Activated CD4-positive, alpha-beta memory T cell treated with anti-CD3 and anti-CD28 coated beads, Interleukin-2, amount 10 ng/mL, durations not matched to agents 7 days and 5 days (primary cell): ENCODE results near the gene LRBA. TPM values are rescaled to one million over a fixed set of nuclear protein-coding genes. Genes with fewer than 3 reads are reported as not detected.

Experiments
- CTCF ChIA-PET: fragments of 350-600 bp; sonication (Branson Sonifier 250); formaldehyde crosslinking; loops from one replicate; lab custom pipeline; 2021; ENCODE audit warnings: antibody characterized with exemption, inconsistent platforms; lab: Charles Lee
- POLR2A ChIA-PET: fragments of 350-600 bp; sonication (Branson Sonifier 250); formaldehyde crosslinking; loops from one replicate; lab custom pipeline; 2021; ENCODE audit warnings: antibody characterized with exemption; lab: Charles Lee
- DNase-seq: peaks from one replicate; pipeline ENCODE4 v3.0.0-alpha.2; 2020
- H3K27ac Mint-ChIP-seq: one replicate; pipeline ENCODE4 v1.8.0; 2021; ENCODE audit warnings: mild to moderate bottlenecking, mixed read lengths
- H3K27me3 Mint-ChIP-seq: one replicate; pipeline ENCODE4 v1.8.0; 2021; ENCODE audit warnings: mixed read lengths
- H3K36me3 Mint-ChIP-seq: one replicate; pipeline ENCODE4 v1.8.0; 2021; ENCODE audit warnings: low read depth, mixed read lengths
- H3K4me1 Mint-ChIP-seq: one replicate; pipeline ENCODE4 v1.8.0; 2021; ENCODE audit warnings: mixed read lengths
- H3K4me3 Mint-ChIP-seq: one replicate; pipeline ENCODE4 v1.8.0; 2021; ENCODE audit warnings: mild to moderate bottlenecking, mixed read lengths
- H3K9me3 Mint-ChIP-seq: one replicate; pipeline ENCODE4 v1.8.0; 2021; ENCODE audit warnings: mixed read lengths
- total RNA-seq, 2 experiments: library from RNA; stranded (reverse); gene quantifications; one replicate each; pipeline ENCODE4 v1.2.3, GENCODE V29; 2021

LRBA gene
- total RNA-seq, 2 experiments from 2014 or later: 42.4 to 45.2 TPM

- no peaks in the 10 kb centered on the region for H3K9me3 Mint-ChIP-seq
- H3K4me1 Mint-ChIP-seq: no peaks in the 10 kb centered on the region
- no peak for DNase-seq
- POLR2A ChIA-PET: no interaction called here
- no peak overlapping the region for H3K4me3 Mint-ChIP-seq
- no peaks in the 10 kb centered on the region for H3K27me3 Mint-ChIP-seq
- no peaks in the 10 kb centered on the region for H3K36me3 Mint-ChIP-seq
- CTCF ChIA-PET: no interaction called here
- no peak overlapping the region for H3K27ac Mint-ChIP-seq
Observed at GRCh38 chr4:150784305-150784704, 230.8 kb downstream of the LRBA start.

GRCh38 chr4:150782921-150783320 is 232.2 kb downstream of the LRBA start:
- H3K27me3 Mint-ChIP-seq: no peaks in the 10 kb centered on the region
- H3K4me1 Mint-ChIP-seq: no peaks in the 10 kb centered on the region
- DNase-seq: no peak
- POLR2A ChIA-PET: no interaction called here
- H3K36me3 Mint-ChIP-seq: no peaks in the 10 kb centered on the region
- no peak overlapping the region for H3K4me3 Mint-ChIP-seq
- CTCF ChIA-PET: interaction anchor here (1.4 kb wide), 1 partner anchor 84 kb away, joined by 4 read pairs; no protein-coding TSS in a partner anchor
- no peaks in the 10 kb centered on the region for H3K9me3 Mint-ChIP-seq
- H3K27ac Mint-ChIP-seq: no peak overlapping the region

- no peaks in the 10 kb centered on the region for H3K27me3 Mint-ChIP-seq
- H3K27ac Mint-ChIP-seq: no peak overlapping the region
- ChIA-PET POLR2A (no interaction called here), CTCF (interaction anchor here (1.4 kb wide), 1 partner anchor 85 kb away, joined by 4 read pairs; no protein-coding TSS in a partner anchor)
- no peaks in the 10 kb centered on the region for H3K36me3 Mint-ChIP-seq
- H3K4me3 Mint-ChIP-seq: no peak overlapping the region
- no peak for DNase-seq
- no peaks in the 10 kb centered on the region for H3K4me1 Mint-ChIP-seq
- H3K9me3 Mint-ChIP-seq: no peaks in the 10 kb centered on the region
Observed at GRCh38 chr4:150782311-150782710, 232.8 kb downstream of the LRBA start.

- no peaks in the 10 kb centered on the region for H3K9me3 Mint-ChIP-seq
- POLR2A ChIA-PET: no interaction called here
- no peaks in the 10 kb centered on the region for H3K36me3 Mint-ChIP-seq
- no peak overlapping the region for H3K27ac Mint-ChIP-seq
- no peaks in the 10 kb centered on the region for H3K4me1 Mint-ChIP-seq
- CTCF ChIA-PET: no interaction called here
- no peak for DNase-seq
- no peaks in the 10 kb centered on the region for H3K27me3 Mint-ChIP-seq
- H3K4me3 Mint-ChIP-seq: no peak overlapping the region
Observed at GRCh38 chr4:150781191-150781590, 233.9 kb downstream of the LRBA start.

- ChIA-PET POLR2A (no interaction called here), CTCF (interaction anchor here (0.6 kb wide), 1 partner anchor 87 kb away, joined by 3 read pairs; no protein-coding TSS in a partner anchor)
- H3K4me3 Mint-ChIP-seq: no peak overlapping the region
- H3K9me3 Mint-ChIP-seq: no peaks in the 10 kb centered on the region
- no peaks in the 10 kb centered on the region for H3K27me3 Mint-ChIP-seq
- H3K27ac Mint-ChIP-seq: no peak overlapping the region
- no peak for DNase-seq
- no peaks in the 10 kb centered on the region for H3K4me1 Mint-ChIP-seq
- no peaks in the 10 kb centered on the region for H3K36me3 Mint-ChIP-seq
Observed at GRCh38 chr4:150779707-150780106, 235.4 kb downstream of the LRBA start.

GRCh38 chr4:150773729-150774449 is 241.2 kb downstream of the LRBA start:
- Mint-ChIP-seq H3K4me1 (peaks cover 11% of the 10 kb centered on the region), H3K36me3 (peaks cover 7% of the 10 kb centered on the region)

GRCh38 chr4:150773032-150773431 is 242.1 kb downstream of the LRBA start:
- H3K4me1 Mint-ChIP-seq: peaks cover 11% of the 10 kb centered on the region
- CTCF ChIA-PET: no interaction called here

More at GRCh38 chr4:150773729-150774449, 241.2 kb downstream of the LRBA start:
- Mint-ChIP-seq H3K9me3 (no peaks in the 10 kb centered on the region), H3K27ac (no peak overlapping the region), H3K27me3 (no peaks in the 10 kb centered on the region), H3K4me3 (no peak overlapping the region)
- ChIA-PET POLR2A (no interaction called here), CTCF (no interaction called here)
- DNase-seq: no peak

GRCh38 chr4:150771382-150771781 is 243.7 kb downstream of the LRBA start:
- Mint-ChIP-seq H3K4me3 (no peak overlapping the region), H3K9me3 (no peaks in the 10 kb centered on the region), H3K4me1 (peaks cover 11% of the 10 kb centered on the region), H3K27ac (no peak overlapping the region), H3K36me3 (peaks cover 7% of the 10 kb centered on the region), H3K27me3 (no peaks in the 10 kb centered on the region)
- ChIA-PET CTCF (no interaction called here), POLR2A (no interaction called here)
- DNase-seq: no peak

More at GRCh38 chr4:150773032-150773431, 242.1 kb downstream of the LRBA start:
- Mint-ChIP-seq H3K27me3 (no peaks in the 10 kb centered on the region), H3K4me3 (no peak overlapping the region), H3K9me3 (no peaks in the 10 kb centered on the region), H3K36me3 (peaks cover 7% of the 10 kb centered on the region), H3K27ac (no peak overlapping the region)
- POLR2A ChIA-PET: no interaction called here
- no peak for DNase-seq

GRCh38 chr4:150769845-150770244 is 245.2 kb downstream of the LRBA start:
- Mint-ChIP-seq H3K4me1 (peaks cover 11% of the 10 kb centered on the region), H3K4me3 (no peak overlapping the region), H3K36me3 (peaks cover 7% of the 10 kb centered on the region), H3K27ac (no peak overlapping the region), H3K27me3 (no peaks in the 10 kb centered on the region), H3K9me3 (no peaks in the 10 kb centered on the region)
- DNase-seq: no peak
- ChIA-PET CTCF (no interaction called here), POLR2A (no interaction called here)

- no peak for DNase-seq
- ChIA-PET CTCF (no interaction called here), POLR2A (no interaction called here)
- Mint-ChIP-seq H3K27ac (no peak overlapping the region), H3K4me1 (peaks cover 11% of the 10 kb centered on the region), H3K4me3 (no peak overlapping the region), H3K27me3 (no peaks in the 10 kb centered on the region), H3K9me3 (no peaks in the 10 kb centered on the region), H3K36me3 (peaks cover 7% of the 10 kb centered on the region)
Observed at GRCh38 chr4:150769248-150769647, 245.8 kb downstream of the LRBA start.

GRCh38 chr4:150768497-150768896 is 246.6 kb downstream of the LRBA start:
- Mint-ChIP-seq H3K4me1 (peaks cover 11% of the 10 kb centered on the region), H3K4me3 (no peak overlapping the region), H3K36me3 (peaks cover 7% of the 10 kb centered on the region), H3K27ac (no peak overlapping the region), H3K27me3 (no peaks in the 10 kb centered on the region), H3K9me3 (no peaks in the 10 kb centered on the region)
- POLR2A ChIA-PET: no interaction called here
- DNase-seq: no peak
- CTCF ChIA-PET: interaction anchor here (0.8 kb wide), 1 partner anchor 1566 kb away, joined by 3 read pairs; no protein-coding TSS in a partner anchor

GRCh38 chr4:150765216-150765615 is 249.9 kb downstream of the LRBA start:
- H3K27me3 Mint-ChIP-seq: no peaks in the 10 kb centered on the region
- H3K36me3 Mint-ChIP-seq: peaks cover 16% of the 10 kb centered on the region
- POLR2A ChIA-PET: no interaction called here
- DNase-seq: no peak
- no peaks in the 10 kb centered on the region for H3K9me3 Mint-ChIP-seq
- no peak overlapping the region for H3K4me3 Mint-ChIP-seq
- H3K27ac Mint-ChIP-seq: no peak overlapping the region
- CTCF ChIA-PET: no interaction called here
- H3K4me1 Mint-ChIP-seq: peaks cover 11% of the 10 kb centered on the region

- Mint-ChIP-seq H3K27me3 (no peaks in the 10 kb centered on the region), H3K36me3 (peaks cover 6% of the 10 kb centered on the region), H3K27ac (no peak overlapping the region), H3K4me1 (no peaks in the 10 kb centered on the region), H3K9me3 (no peaks in the 10 kb centered on the region), H3K4me3 (no peak overlapping the region)
- POLR2A ChIA-PET: no interaction called here
- CTCF ChIA-PET: no interaction called here
- DNase-seq: no peak
Observed at GRCh38 chr4:150751648-150752047, 263.4 kb downstream of the LRBA start.

GRCh38 chr4:150750824-150751223 is 264.3 kb downstream of the LRBA start:
- no peaks in the 10 kb centered on the region for H3K27me3 Mint-ChIP-seq
- DNase-seq: no peak
- no peak overlapping the region for H3K27ac Mint-ChIP-seq
- no peaks in the 10 kb centered on the region for H3K9me3 Mint-ChIP-seq
- POLR2A ChIA-PET: no interaction called here
- H3K4me3 Mint-ChIP-seq: no peak overlapping the region
- peaks cover 9% of the 10 kb centered on the region for H3K36me3 Mint-ChIP-seq
- CTCF ChIA-PET: no interaction called here
- H3K4me1 Mint-ChIP-seq: no peaks in the 10 kb centered on the region
